ENCODE results near the gene HSPA4L. TPM values are rescaled to one million over a fixed set of nuclear protein-coding genes. Genes with fewer than 3 reads are reported as not detected.

The HSPA4L gene
- total and polyA plus RNA-seq, 4 donors, result 2.6 to 17.7 (median 7.8) TPM

GRCh38 chr4:127799711-127800110, 17.6 kb downstream of the HSPA4L start:
- intact Hi-C loops (cut with DNase I), result no loop called here
- no peak overlapping the region for H3K27ac ChIP-seq (ENCODE audit: low read depth in 1 of 2, low read length in 2 of 2)
- H3K27me3 ChIP-seq (ENCODE audit: control insufficient read depth in 1 of 2, insufficient read depth in 2 of 2, low read length in 1 of 2), result no peaks in the 10 kb centered on the region
- no peaks in the 10 kb centered on the region for H3K4me1 ChIP-seq (ENCODE audit: control insufficient read depth in 1 of 2, insufficient read depth in 2 of 2, low read length in 2 of 2)
- no peak for ATAC-seq (ENCODE audit: low FRiP score)
- H3K4me3 ChIP-seq (ENCODE audit: low read length in 2 of 2), result no peak overlapping the region
- no peaks in the 10 kb centered on the region for H3K36me3 ChIP-seq (ENCODE audit: control insufficient read depth in 1 of 2, insufficient read depth in 2 of 2, low read length in 1 of 2)
- H3K9me3 ChIP-seq (ENCODE audit: control insufficient read depth, low read length), result no peaks in the 10 kb centered on the region
- no peak for DNase-seq

DNA sequence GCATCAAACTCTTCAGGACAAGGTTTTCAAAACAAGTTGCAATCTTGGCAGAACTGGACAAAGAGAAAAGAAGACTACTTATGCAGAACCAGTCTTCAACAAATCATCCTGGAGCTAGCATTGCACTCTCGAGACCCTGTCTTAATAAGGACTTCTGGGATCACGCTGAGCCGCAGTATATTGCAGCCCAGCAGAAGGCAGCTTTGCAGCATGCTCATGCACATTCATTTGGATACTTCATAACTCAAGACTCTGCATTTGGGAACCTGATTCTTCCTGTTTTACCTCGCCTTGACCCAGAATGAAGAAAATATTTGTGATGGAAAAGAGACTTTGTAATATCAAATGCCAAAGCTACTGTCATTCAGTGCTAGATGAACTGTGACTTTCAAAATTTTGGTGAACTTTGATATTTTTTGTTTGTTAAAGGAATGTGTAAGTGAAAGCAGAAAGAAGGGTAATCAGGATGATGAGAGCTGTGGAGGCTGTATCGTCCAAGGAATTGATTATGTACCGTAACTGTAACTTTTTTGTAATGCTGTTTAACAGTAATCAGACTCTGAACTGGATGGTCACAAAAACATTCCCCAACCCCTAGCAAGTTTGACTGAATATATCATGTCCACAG, 27.2 kb downstream of the HSPA4L start:
- Histone ChIP-seq H3K4me3 (ENCODE audit: low read length in 2 of 2) (no peak overlapping the region), H3K27me3 (ENCODE audit: control insufficient read depth in 1 of 2, insufficient read depth in 2 of 2, low read length in 1 of 2) (no peaks in the 10 kb centered on the region), H3K4me1 (ENCODE audit: control insufficient read depth in 1 of 2, insufficient read depth in 2 of 2, low read length in 2 of 2) (no peaks in the 10 kb centered on the region), H3K36me3 (ENCODE audit: control insufficient read depth in 1 of 2, insufficient read depth in 2 of 2, low read length in 1 of 2) (peaks cover 0 to 2% of the 10 kb centered on the region in 2 donors), H3K27ac (ENCODE audit: low read depth in 1 of 2, low read length in 2 of 2) (no peak overlapping the region), H3K9me3 (ENCODE audit: control insufficient read depth, low read length) (no peaks in the 10 kb centered on the region)
- no peak for ATAC-seq (ENCODE audit: low FRiP score)
- 56 to 63% methylated on average over 6 of the region's 6 CpGs for WGBS, 2 donors
- DNase-seq, result no peak
- intact Hi-C loops (cut with DNase I), result no loop called here

GRCh38 chr4:127810551-127810950, 28.4 kb downstream of the HSPA4L start:
- no peak for ATAC-seq (ENCODE audit: low FRiP score)

GRCh38 chr4:127822430-127822829, 40.3 kb downstream of the HSPA4L start:
- H3K27me3 ChIP-seq (ENCODE audit: control insufficient read depth in 1 of 2, insufficient read depth in 2 of 2, low read length in 1 of 2), result no peaks in the 10 kb centered on the region
- 52 to 59% methylated on average over 2 of the region's 2 CpGs for WGBS, 2 donors

More at GRCh38 chr4:127810551-127810950, 28.4 kb downstream of the HSPA4L start:
- no peaks in the 10 kb centered on the region for H3K4me1 ChIP-seq (ENCODE audit: control insufficient read depth in 1 of 2, insufficient read depth in 2 of 2, low read length in 2 of 2)
- H3K9me3 ChIP-seq (ENCODE audit: control insufficient read depth, low read length), result no peaks in the 10 kb centered on the region
- H3K27me3 ChIP-seq (ENCODE audit: control insufficient read depth in 1 of 2, insufficient read depth in 2 of 2, low read length in 1 of 2), result no peaks in the 10 kb centered on the region
- H3K36me3 ChIP-seq (ENCODE audit: control insufficient read depth in 1 of 2, insufficient read depth in 2 of 2, low read length in 1 of 2), result peaks cover 0 to 2% of the 10 kb centered on the region in 2 donors
- intact Hi-C loops (cut with DNase I), result no loop called here
- no peak overlapping the region for H3K4me3 ChIP-seq (ENCODE audit: low read length in 2 of 2)
- 95 to 97% methylated on average over 3 of the region's 3 CpGs for WGBS, 2 donors
- DNase-seq, result no peak
- H3K27ac ChIP-seq (ENCODE audit: low read depth in 1 of 2, low read length in 2 of 2), result no peak overlapping the region

GRCh38 chr4:127828121-127828520, 46.0 kb downstream of the HSPA4L start:
- no peak overlapping the region for H3K27ac ChIP-seq (ENCODE audit: low read depth in 1 of 2, low read length in 2 of 2)
- no peaks in the 10 kb centered on the region for H3K9me3 ChIP-seq (ENCODE audit: control insufficient read depth, low read length)
- 80 to 83% methylated on average over 2 of the region's 2 CpGs for WGBS, 2 donors
- H3K4me1 ChIP-seq (ENCODE audit: control insufficient read depth in 1 of 2, insufficient read depth in 2 of 2, low read length in 2 of 2), result no peaks in the 10 kb centered on the region
- ATAC-seq (ENCODE audit: low FRiP score), result no peak
- DNase-seq, result no peak
- H3K4me3 ChIP-seq (ENCODE audit: low read length in 2 of 2), result no peak overlapping the region
- H3K27me3 ChIP-seq (ENCODE audit: control insufficient read depth in 1 of 2, insufficient read depth in 2 of 2, low read length in 1 of 2), result no peaks in the 10 kb centered on the region
- peaks cover 0 to 3% of the 10 kb centered on the region in 2 donors for H3K36me3 ChIP-seq (ENCODE audit: control insufficient read depth in 1 of 2, insufficient read depth in 2 of 2, low read length in 1 of 2)
- intact Hi-C loops (cut with DNase I), result no loop called here

More at GRCh38 chr4:127822430-127822829, 40.3 kb downstream of the HSPA4L start:
- H3K27ac ChIP-seq (ENCODE audit: low read depth in 1 of 2, low read length in 2 of 2), result no peak overlapping the region
- DNase-seq, result no peak
- no peaks in the 10 kb centered on the region for H3K36me3 ChIP-seq (ENCODE audit: control insufficient read depth in 1 of 2, insufficient read depth in 2 of 2, low read length in 1 of 2)
- H3K4me3 ChIP-seq (ENCODE audit: low read length in 2 of 2), result no peak overlapping the region
- H3K9me3 ChIP-seq (ENCODE audit: control insufficient read depth, low read length), result no peaks in the 10 kb centered on the region
- no peaks in the 10 kb centered on the region for H3K4me1 ChIP-seq (ENCODE audit: control insufficient read depth in 1 of 2, insufficient read depth in 2 of 2, low read length in 2 of 2)
- intact Hi-C loops (cut with DNase I), result no loop called here
- no peak for ATAC-seq (ENCODE audit: low FRiP score)

GRCh38 chr4:127829014-127829413, 46.9 kb downstream of the HSPA4L start:
- Histone ChIP-seq H3K27ac (ENCODE audit: low read depth in 1 of 2, low read length in 2 of 2) (no peak overlapping the region), H3K9me3 (ENCODE audit: control insufficient read depth, low read length) (no peaks in the 10 kb centered on the region), H3K4me1 (ENCODE audit: control insufficient read depth in 1 of 2, insufficient read depth in 2 of 2, low read length in 2 of 2) (no peaks in the 10 kb centered on the region), H3K4me3 (ENCODE audit: low read length in 2 of 2) (no peak overlapping the region), H3K27me3 (ENCODE audit: control insufficient read depth in 1 of 2, insufficient read depth in 2 of 2, low read length in 1 of 2) (no peaks in the 10 kb centered on the region), H3K36me3 (ENCODE audit: control insufficient read depth in 1 of 2, insufficient read depth in 2 of 2, low read length in 1 of 2) (peaks cover 0 to 3% of the 10 kb centered on the region in 2 donors)
- intact Hi-C loops (cut with DNase I), result no loop called here
- no peak for DNase-seq
- no peak for ATAC-seq (ENCODE audit: low FRiP score)

GRCh38 chr4:127832585-127832984, 50.5 kb downstream of the HSPA4L start:
- ATAC-seq (ENCODE audit: low FRiP score), result no peak
- Histone ChIP-seq H3K4me3 (ENCODE audit: low read length in 2 of 2) (no peak overlapping the region), H3K27me3 (ENCODE audit: control insufficient read depth in 1 of 2, insufficient read depth in 2 of 2, low read length in 1 of 2) (no peaks in the 10 kb centered on the region), H3K4me1 (ENCODE audit: control insufficient read depth in 1 of 2, insufficient read depth in 2 of 2, low read length in 2 of 2) (no peaks in the 10 kb centered on the region), H3K27ac (ENCODE audit: low read depth in 1 of 2, low read length in 2 of 2) (no peak overlapping the region), H3K36me3 (ENCODE audit: control insufficient read depth in 1 of 2, insufficient read depth in 2 of 2, low read length in 1 of 2) (peaks cover 0 to 3% of the 10 kb centered on the region in 2 donors), H3K9me3 (ENCODE audit: control insufficient read depth, low read length) (no peaks in the 10 kb centered on the region)
- WGBS, 2 donors, result 87 to 92% methylated on average over 4 of the region's 4 CpGs
- intact Hi-C loops (cut with DNase I), result no loop called here
- DNase-seq, result no peak

GRCh38 chr4:127843704-127844600, 61.8 kb downstream of the HSPA4L start:
- H3K4me1 ChIP-seq (ENCODE audit: control insufficient read depth in 1 of 2, insufficient read depth in 2 of 2, low read length in 2 of 2), result no peaks in the 10 kb centered on the region
- H3K27me3 ChIP-seq (ENCODE audit: control insufficient read depth in 1 of 2, insufficient read depth in 2 of 2, low read length in 1 of 2), result no peaks in the 10 kb centered on the region
- ATAC-seq (ENCODE audit: low FRiP score) (no peak), DNase-seq (no peak)
- H3K9me3 ChIP-seq (ENCODE audit: control insufficient read depth, low read length), result no peaks in the 10 kb centered on the region
- H3K4me3 ChIP-seq (ENCODE audit: low read length in 2 of 2), result no peak overlapping the region
- 93% methylated on average over 12 of the region's 12 CpGs for WGBS, 2 donors
- intact Hi-C loops (cut with DNase I), result no loop called here
- H3K27ac ChIP-seq (ENCODE audit: low read depth in 1 of 2, low read length in 2 of 2), result no peak overlapping the region
- no peaks in the 10 kb centered on the region for H3K36me3 ChIP-seq (ENCODE audit: control insufficient read depth in 1 of 2, insufficient read depth in 2 of 2, low read length in 1 of 2)

All from aorta (tissue), 5 donors.